ENCODE results near the gene ATP6V0E1. TPM values are rescaled to one million over a fixed set of nuclear protein-coding genes. Genes with fewer than 3 reads are reported as not detected.

The ATP6V0E1 gene
- total and polyA plus RNA-seq, 2 of the 8 experiments (the other 6 are each of a cell fraction or from before 2014, with no cell fraction given) = 108 to 134 TPM

- POLR2A ChIA-PET (ENCODE audit: partially characterized antibody) = interaction anchor here (0.7 to 0.8 kb wide), 2 partner anchors 12 to 70 kb away, joined by 3 read pairs; no protein-coding TSS in a partner anchor
- DNase-seq (ENCODE audit: low read depth in 1 of 2, low spot score in 2 of 2) (no peak), FAIRE-seq (no peak)
- Histone ChIP-seq H3K79me1 (ENCODE audit: low read depth, low read length) (no peaks in the 10 kb centered on the region; the same call in 1 of the 2 replicates), H2AK5ac (ENCODE audit: low read depth, low read length) (no peak overlapping the region), H3K23me2 (ENCODE audit: low read depth, low read length) (peaks cover 9% of the 10 kb centered on the region; the same call in 1 of the 2 replicates), H3K36me3 (ENCODE audit: control insufficient read depth in 2 of 4, insufficient read depth in 4 of 4, low read length in 3 of 4) (peaks cover 0 to 5% (median 0%) of the 10 kb centered on the region in 4 experiments; a peak in 1 of 8 replicates), H2AFZ (ENCODE audit: low read length) (no peak overlapping the region), H2BK20ac (ENCODE audit: low read length) (no peak overlapping the region), H4K8ac (ENCODE audit: extremely low read depth, insufficient read depth, low read length) (no peak overlapping the region), H3K27me3 (replicated peaks in 1 of 4; ENCODE audit: control insufficient read depth in 3 of 4, extremely low read depth in 1 of 4, insufficient read depth in 3 of 4, low read length in 3 of 4) (peaks cover 0 to 9% (median 3%) of the 10 kb centered on the region in 4 experiments; a peak in 3 of 7 replicates), H3K18ac (ENCODE audit: extremely low read depth, low read length) (no peak overlapping the region), H3K4me1 (replicated peaks in 1 of 4; ENCODE audit: control insufficient read depth in 3 of 4, insufficient read depth in 4 of 4, low read length in 3 of 4) (peaks cover 0 to under 1% (median 0%) of the 10 kb centered on the region in 4 experiments; a peak in 2 of 7 replicates), H2BK12ac (ENCODE audit: low read depth, low read length) (no peak overlapping the region), H3K14ac (ENCODE audit: insufficient read length) (no peak overlapping the region), H3K4ac (replicated peaks; ENCODE audit: insufficient read length, low read depth, low read length) (no peak overlapping the region), H3K23ac (ENCODE audit: insufficient read length) (no peak overlapping the region), H2BK5ac (ENCODE audit: low read depth, low read length) (no peak overlapping the region), H3K9ac (replicated peaks in 1 of 4; ENCODE audit: extremely low read depth in 1 of 4, low read depth in 3 of 4, low read length in 3 of 4) (no peak overlapping the region), H3K79me2 (ENCODE audit: control insufficient read depth in 1 of 2, insufficient read depth in 2 of 2, low read length in 2 of 2) (no peaks in the 10 kb centered on the region; a peak in 1 of 4 replicates), H2BK15ac (ENCODE audit: low read length) (no peak overlapping the region), H2BK120ac (replicated peaks; ENCODE audit: low read depth, low read length) (no peak overlapping the region), H3K4me2 (ENCODE audit: insufficient read depth in 1 of 2, low read depth in 2 of 2, low read length in 2 of 2) (no peak overlapping the region), H3K27ac (ENCODE audit: low read depth, low read length) (no peak overlapping the region), H3K9me3 (ENCODE audit: insufficient read depth in 2 of 2, low read depth in 1 of 2, low read length in 1 of 2) (no peaks in the 10 kb centered on the region), H4K91ac (replicated peaks; ENCODE audit: insufficient read length, low read length) (no peak overlapping the region), H4K5ac (ENCODE audit: insufficient read length, low read depth, low read length) (no peak overlapping the region), H3K56ac (replicated peaks; ENCODE audit: insufficient read length, low read depth, low read length) (no peak overlapping the region), H4K20me1 (replicated peaks in 1 of 2; ENCODE audit: control insufficient read depth in 1 of 2, insufficient read depth in 2 of 2, low read length in 2 of 2) (peaks cover 0 to 3% of the 10 kb centered on the region in 2 experiments), H3K4me3 (ENCODE audit: extremely low read depth in 1 of 4, insufficient read depth in 2 of 4, low read depth in 3 of 4, low read length in 4 of 4) (no peak overlapping the region)
- CTCF ChIA-PET (ENCODE audit: partially characterized antibody) = interaction anchor here (1.1 kb wide), 1 partner anchor 248 kb away, joined by 3 read pairs; no protein-coding TSS in a partner anchor
- WGBS, 2 experiments (ENCODE audit: extremely low coverage in 1 of 2, insufficient coverage in 1 of 2, insufficient read length in 1 of 2, insufficient replicate concordance in 2 of 2, low coverage in 1 of 2, low lambda C conversion rate in 2 of 2, missing lambda C conversion rate in 1 of 2) = 93% methylated on average over 7 of the region's 8 CpGs; no CpG with 5 or more reads in 1 of the 2 experiments
- TF ChIP-seq SAP30 (IDR thresholded peaks at IDR 0.05; ENCODE audit: insufficient read depth, insufficient replicate concordance, low read length) (no peak), CBX8 (IDR thresholded peaks at IDR 0.05; ENCODE audit: borderline replicate concordance, low read depth, low read length) (no peak), MAX (IDR thresholded peaks at IDR 0.05) (no peak), TAF1 (IDR thresholded peaks at IDR 0.05; ENCODE audit: low read depth, low read length) (no peak), POU5F1 (IDR thresholded peaks at IDR 0.05; ENCODE audit: low read depth, low read length) (no peak), NANOG (IDR thresholded peaks at IDR 0.05; ENCODE audit: insufficient read depth, low read depth, low read length, poor library complexity, severe bottlenecking) (no peak), E2F6 (IDR thresholded peaks at IDR 0.05) (no peak), USF2 (IDR thresholded peaks at IDR 0.05; ENCODE audit: low read length) (no peak), ASH2L (IDR thresholded peaks at IDR 0.05; ENCODE audit: low read length) (no peak), EGR1 (IDR thresholded peaks at IDR 0.05; ENCODE audit: borderline replicate concordance, low read depth, low read length) (no peak), SUZ12 (IDR thresholded peaks at IDR 0.05; ENCODE audit: low read length) (no peak)
These were observed 28.8 kb upstream of the ATP6V0E1 start for GRCh38 chr5:172954751-172955159.
